Measurements from ENCODE around the gene FAM234A.

The FAM234A gene

GRCh38 chr16:280552-280951 is 45.9 kb downstream of the FAM234A start, which contains the start of gene ARHGDIG:
Gene ARHGDIG, plus strand, starts transcription at chr16:280591. Its CDS starts 90 bp downstream, at chr16:280681.
- in situ Hi-C loops (cut with HindIII; ENCODE audit: low sequenced_read_pairs): no loop called here

- in situ Hi-C loops (cut with HindIII; ENCODE audit: low sequenced_read_pairs): no loop called here
Observed at GRCh38 chr16:280991-281659, 46.5 kb downstream of the FAM234A start.

GRCh38 chr16:281660-282255 is 47.1 kb downstream of the FAM234A start:
- in situ Hi-C loops (cut with HindIII; ENCODE audit: low sequenced_read_pairs): no loop called here

GRCh38 chr16:282491-282890 is 47.9 kb downstream of the FAM234A start:
- in situ Hi-C loops (cut with HindIII; ENCODE audit: low sequenced_read_pairs): no loop called here

- in situ Hi-C loops (cut with HindIII; ENCODE audit: low sequenced_read_pairs): no loop called here
Observed at GRCh38 chr16:283033-283805, 48.6 kb downstream of the FAM234A start, which contains the start of gene PDIA2. Gene PDIA2, plus strand, starts transcription at chr16:283164. Its CDS starts 6 bp downstream, at chr16:283170.

- in situ Hi-C loops (cut with HindIII; ENCODE audit: low sequenced_read_pairs): no loop called here
Observed at GRCh38 chr16:284204-285120, 49.8 kb downstream of the FAM234A start.

- in situ Hi-C loops (cut with HindIII; ENCODE audit: low sequenced_read_pairs): no loop called here
Observed at GRCh38 chr16:285146-286055, 50.8 kb downstream of the FAM234A start.

- in situ Hi-C loops (cut with HindIII; ENCODE audit: low sequenced_read_pairs): no loop called here
Observed at GRCh38 chr16:286491-287297, 52.1 kb downstream of the FAM234A start.

GRCh38 chr16:287298-287811 is 52.7 kb downstream of the FAM234A start:
- in situ Hi-C loops (cut with HindIII; ENCODE audit: low sequenced_read_pairs): no loop called here

GRCh38 chr16:287981-288920 is 53.6 kb downstream of the FAM234A start:
- in situ Hi-C loops (cut with HindIII; ENCODE audit: low sequenced_read_pairs): no loop called here

- in situ Hi-C loops (cut with HindIII; ENCODE audit: low sequenced_read_pairs): no loop called here
Observed at GRCh38 chr16:289395-289997, 54.9 kb downstream of the FAM234A start.

GRCh38 chr16:290015-290680 is 55.5 kb downstream of the FAM234A start:
- in situ Hi-C loops (cut with HindIII; ENCODE audit: low sequenced_read_pairs): no loop called here

GRCh38 chr16:290681-291405 is 56.2 kb downstream of the FAM234A start:
- in situ Hi-C loops (cut with HindIII; ENCODE audit: low sequenced_read_pairs): no loop called here

GRCh38 chr16:291539-291938 is 56.9 kb downstream of the FAM234A start:
- in situ Hi-C loops (cut with HindIII; ENCODE audit: low sequenced_read_pairs): no loop called here

GRCh38 chr16:293043-293775 is 58.6 kb downstream of the FAM234A start:
- in situ Hi-C loops (cut with HindIII; ENCODE audit: low sequenced_read_pairs): no loop called here
